Caco-2 (cell line): ENCODE results near the gene COP1. TPM values are rescaled to one million over a fixed set of nuclear protein-coding genes. Genes with fewer than 3 reads are reported as not detected.
"Not testable (repeated sequence)": the region's sequence is repeated elsewhere in the genome, so short reads cannot be mapped to it uniquely, and the experiment has no call there.

Source experiments
- BruUV-seq: library from RNA; stranded (reverse); fragments of 400-500 nt; replicated peaks from 2 replicates; lab custom pipeline; 2021; lab: Mats Ljungman, UMichigan
- CTCF ChIA-PET: fragments of 300-600 bp; sonication (Branson Sonifier 250); formaldehyde crosslinking; loops from one replicate; lab custom pipeline; 2022; ENCODE audit warnings: antibody characterized with exemption; lab: Charles Lee
- POLR2A ChIA-PET: fragments of 300-600 bp; sonication (Branson Sonifier 250); formaldehyde crosslinking; loops from one replicate; lab custom pipeline; 2022; ENCODE audit warnings: antibody characterized with exemption; lab: Charles Lee
- DNase-seq, 2 experiments: peaks; one replicate each; pipeline versions ENCODE4 v3.0.0 to v3.0.0-alpha.2; 2020 to 2022
- H3K27me3 ChIP-seq: replicated peaks from 2 replicates; pipeline ENCODE4 v1.6.0; 2011; ENCODE audit warnings: low read length; ENCODE audit not compliant: control insufficient read depth, insufficient read depth
- H3K36me3 ChIP-seq: 2 replicates; pipeline ENCODE4 v1.5.1; 2011; ENCODE audit warnings: low read length; ENCODE audit not compliant: control insufficient read depth, insufficient read depth
- H3K4me1 ChIP-seq: fragments of 250-450 bp; sonication (Bioruptor Pico); 2 replicates; pipeline ENCODE4 v1.5.1; 2020; ENCODE audit warnings: mild to moderate bottlenecking
- H3K4me3 ChIP-seq: 2 replicates; pipeline ENCODE4 v1.5.1; 2011; ENCODE audit warnings: low read depth, mild to moderate bottlenecking, control low read depth, low read length
- H3K9me3 ChIP-seq: fragments of 250-450 bp; sonication (Bioruptor Pico); 2 replicates; pipeline ENCODE4 v1.5.1; 2020; ENCODE audit warnings: mild to moderate bottlenecking, moderate library complexity
- H3K27ac Mint-ChIP-seq: one replicate; pipeline ENCODE4 v1.8.0; 2022; ENCODE audit warnings: mixed read lengths; ENCODE audit not compliant: unreplicated experiment
- H3K27me3 Mint-ChIP-seq: one replicate; pipeline ENCODE4 v1.8.0; 2022; ENCODE audit warnings: mixed read lengths; ENCODE audit not compliant: insufficient read depth, unreplicated experiment
- H3K36me3 Mint-ChIP-seq: one replicate; pipeline ENCODE4 v1.8.0; 2022; ENCODE audit warnings: mild to moderate bottlenecking, mixed read lengths; ENCODE audit not compliant: insufficient read depth, unreplicated experiment
- H3K4me1 Mint-ChIP-seq: one replicate; pipeline ENCODE4 v1.8.0; 2022; ENCODE audit warnings: low read depth, mixed read lengths; ENCODE audit not compliant: unreplicated experiment
- H3K4me3 Mint-ChIP-seq: one replicate; pipeline ENCODE4 v1.8.0; 2022; ENCODE audit warnings: mild to moderate bottlenecking, moderate library complexity, mixed read lengths; ENCODE audit not compliant: unreplicated experiment
- H3K9me3 Mint-ChIP-seq: one replicate; pipeline ENCODE4 v1.8.0; 2022; ENCODE audit warnings: mixed read lengths; ENCODE audit not compliant: unreplicated experiment
- intact Hi-C: fragments of 100-400 bp; cut with micrococcal nuclease; formaldehyde crosslinking; loops from one replicate; pipeline ENCODE4 v1.10.0; 2022; ENCODE audit not compliant: unreplicated experiment
- total RNA-seq: library from RNA; stranded (reverse); gene quantifications from 2 replicates; pipeline ENCODE4 v1.2.3, GENCODE V29; 2022
- TF ChIP-seq, protein P1 (sequence below), 2 experiments: fragments of 200-600 bp in 1 of 2; IDR thresholded peaks; 1 replicate in 1 of 2; 2 replicates in 1 of 2; pipeline versions ENCODE4 v1.5.1 to v1.8.0; 2011 to 2022; ENCODE audit warnings: antibody characterized with exemption in 1 of 2, control low read depth in 1 of 2, inconsistent platforms in 1 of 2, low read depth in 1 of 2, low read length in 1 of 2, mild to moderate bottlenecking in 1 of 2, moderate library complexity in 1 of 2; ENCODE audit not compliant: insufficient read depth in 1 of 2, severe bottlenecking in 1 of 2, unreplicated experiment in 1 of 2

The COP1 gene
- total RNA-seq, 1 experiment from 2014 or later = 46.9 TPM

DNA sequence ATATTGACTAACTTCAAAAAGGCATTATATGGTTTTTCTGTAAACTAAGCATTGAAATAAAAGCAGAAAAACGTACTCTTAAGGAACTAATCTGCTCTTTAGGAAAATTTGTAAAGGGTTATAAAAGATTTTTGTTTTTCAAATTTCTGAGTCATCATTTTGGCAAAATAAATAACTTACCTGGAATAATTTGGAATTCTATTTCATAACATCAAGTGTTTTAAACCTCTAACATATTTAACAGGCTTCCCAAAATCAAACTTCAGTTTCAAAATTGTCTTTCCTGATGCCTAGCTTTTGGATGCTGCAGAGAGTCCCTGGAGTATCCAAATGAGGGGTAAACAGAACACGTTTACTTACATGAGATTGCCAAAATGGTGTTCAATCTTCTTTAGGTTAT is 108.5 kb downstream of the COP1 start:
- Histone ChIP-seq H3K27me3 (no peaks in the 10 kb centered on the region), H3K9me3 (peaks cover 25% of the 10 kb centered on the region), H3K4me3 (no peak overlapping the region), H3K36me3 (peaks cover 1% of the 10 kb centered on the region), H3K4me1 (no peaks in the 10 kb centered on the region)
- CTCF ChIA-PET = no interaction called here
- POLR2A ChIA-PET = no interaction called here
- Mint-ChIP-seq H3K4me3 (no peak overlapping the region), H3K9me3 (peaks cover 10% of the 10 kb centered on the region), H3K27me3 (no peaks in the 10 kb centered on the region), H3K36me3 (peaks cover 62% of the 10 kb centered on the region), H3K27ac (no peak overlapping the region), H3K4me1 (no peaks in the 10 kb centered on the region)
- TF ChIP-seq, protein P1, sequence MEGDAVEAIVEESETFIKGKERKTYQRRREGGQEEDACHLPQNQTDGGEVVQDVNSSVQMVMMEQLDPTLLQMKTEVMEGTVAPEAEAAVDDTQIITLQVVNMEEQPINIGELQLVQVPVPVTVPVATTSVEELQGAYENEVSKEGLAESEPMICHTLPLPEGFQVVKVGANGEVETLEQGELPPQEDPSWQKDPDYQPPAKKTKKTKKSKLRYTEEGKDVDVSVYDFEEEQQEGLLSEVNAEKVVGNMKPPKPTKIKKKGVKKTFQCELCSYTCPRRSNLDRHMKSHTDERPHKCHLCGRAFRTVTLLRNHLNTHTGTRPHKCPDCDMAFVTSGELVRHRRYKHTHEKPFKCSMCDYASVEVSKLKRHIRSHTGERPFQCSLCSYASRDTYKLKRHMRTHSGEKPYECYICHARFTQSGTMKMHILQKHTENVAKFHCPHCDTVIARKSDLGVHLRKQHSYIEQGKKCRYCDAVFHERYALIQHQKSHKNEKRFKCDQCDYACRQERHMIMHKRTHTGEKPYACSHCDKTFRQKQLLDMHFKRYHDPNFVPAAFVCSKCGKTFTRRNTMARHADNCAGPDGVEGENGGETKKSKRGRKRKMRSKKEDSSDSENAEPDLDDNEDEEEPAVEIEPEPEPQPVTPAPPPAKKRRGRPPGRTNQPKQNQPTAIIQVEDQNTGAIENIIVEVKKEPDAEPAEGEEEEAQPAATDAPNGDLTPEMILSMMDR (IDR thresholded peaks at IDR 0.05; ENCODE audit: insufficient read depth in 1 of 2, low read depth in 1 of 2, low read length in 1 of 2, severe bottlenecking in 1 of 2, unreplicated experiment in 1 of 2) = no peak
- no TSS peak for BruUV-seq
- intact Hi-C loops = no loop called here
- DNase-seq = no peak

DNA sequence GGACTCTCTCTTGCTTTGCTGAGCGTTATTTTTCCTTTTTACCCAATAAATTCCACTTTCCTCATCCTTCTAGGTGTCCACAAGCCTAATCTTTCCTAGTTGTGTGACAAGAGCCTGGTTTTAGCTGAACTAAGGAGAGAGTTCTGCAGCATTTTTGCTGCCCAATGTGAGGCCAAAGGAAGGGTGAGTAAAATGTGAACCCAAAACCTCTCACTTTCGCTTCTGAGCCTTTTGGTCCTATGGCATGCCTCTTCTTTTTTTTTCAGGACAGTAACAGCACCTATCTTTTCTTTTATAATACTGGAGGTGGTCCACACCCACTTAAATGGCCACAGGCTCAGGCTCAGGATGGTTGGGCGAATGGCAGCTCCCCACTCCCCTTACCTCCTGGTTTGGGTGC is 111.1 kb downstream of the COP1 start:
- intact Hi-C loops = no loop called here
- Mint-ChIP-seq H3K4me1 (no peaks in the 10 kb centered on the region), H3K27ac (no peak overlapping the region), H3K9me3 (peaks cover 10% of the 10 kb centered on the region), H3K36me3 (peaks cover 43% of the 10 kb centered on the region), H3K4me3 (no peak overlapping the region), H3K27me3 (no peaks in the 10 kb centered on the region)
- no peak overlapping the region for H3K4me3 ChIP-seq
- no peaks in the 10 kb centered on the region; the same call in 1 of the 2 replicates for H3K36me3 ChIP-seq
- H3K9me3 ChIP-seq = peaks cover 25% of the 10 kb centered on the region
- DNase-seq = no peak
- BruUV-seq = no TSS peak
- no peaks in the 10 kb centered on the region for H3K4me1 ChIP-seq
- POLR2A ChIA-PET = no interaction called here
- CTCF ChIA-PET = no interaction called here
- H3K27me3 ChIP-seq = no peaks in the 10 kb centered on the region
- TF ChIP-seq, protein P1 (IDR thresholded peaks at IDR 0.05; ENCODE audit: insufficient read depth in 1 of 2, low read depth in 1 of 2, low read length in 1 of 2, severe bottlenecking in 1 of 2, unreplicated experiment in 1 of 2) = no peak

GRCh38 chr1:176090766-176091165 is 116.3 kb downstream of the COP1 start:
- no peak overlapping the region for H3K4me3 ChIP-seq
- Mint-ChIP-seq H3K27me3 (no peaks in the 10 kb centered on the region), H3K4me3 (no peak overlapping the region), H3K9me3 (no peaks in the 10 kb centered on the region), H3K36me3 (peaks cover 8% of the 10 kb centered on the region), H3K4me1 (peaks cover 5% of the 10 kb centered on the region), H3K27ac (no peak overlapping the region)
- no TSS peak for BruUV-seq
- no peaks in the 10 kb centered on the region for H3K4me1 ChIP-seq
- H3K36me3 ChIP-seq = no peaks in the 10 kb centered on the region
- H3K27me3 ChIP-seq = no peaks in the 10 kb centered on the region
- POLR2A ChIA-PET = no interaction called here
- intact Hi-C loops = no loop called here
- TF ChIP-seq, protein P1 (IDR thresholded peaks at IDR 0.05; ENCODE audit: insufficient read depth in 1 of 2, low read depth in 1 of 2, low read length in 1 of 2, severe bottlenecking in 1 of 2, unreplicated experiment in 1 of 2) = no peak
- CTCF ChIA-PET = no interaction called here
- H3K9me3 ChIP-seq = no peaks in the 10 kb centered on the region
- DNase-seq = no peak

GRCh38 chr1:176087746-176088145 is 119.3 kb downstream of the COP1 start:
- H3K27ac Mint-ChIP-seq, intact Hi-C loops: not testable (repeated sequence)

More at GRCh38 chr1:176087746-176088145, 119.3 kb downstream of the COP1 start:
- H3K27me3 Mint-ChIP-seq, BruUV-seq, H3K4me1 Mint-ChIP-seq, H3K27me3 ChIP-seq, H3K4me1 ChIP-seq, H3K9me3 Mint-ChIP-seq, DNase-seq, H3K4me3 Mint-ChIP-seq, H3K36me3 ChIP-seq, H3K4me3 ChIP-seq, H3K9me3 ChIP-seq, POLR2A ChIA-PET, CTCF ChIA-PET: not testable (repeated sequence)
- peaks cover 23% of the 10 kb centered on the region for H3K36me3 Mint-ChIP-seq
